HG03439 (cell line): Measurements from ENCODE around the gene CCP110.

ENCODE experiments used
- ATAC-seq: cut with Tn5 transposase; IDR thresholded peaks from one replicate; pipeline ENCODE4 v1.9.1; 2021; ENCODE audit warnings: mild to moderate bottlenecking, moderate library complexity; ENCODE audit not compliant: unreplicated experiment

Gene CCP110

DNA sequence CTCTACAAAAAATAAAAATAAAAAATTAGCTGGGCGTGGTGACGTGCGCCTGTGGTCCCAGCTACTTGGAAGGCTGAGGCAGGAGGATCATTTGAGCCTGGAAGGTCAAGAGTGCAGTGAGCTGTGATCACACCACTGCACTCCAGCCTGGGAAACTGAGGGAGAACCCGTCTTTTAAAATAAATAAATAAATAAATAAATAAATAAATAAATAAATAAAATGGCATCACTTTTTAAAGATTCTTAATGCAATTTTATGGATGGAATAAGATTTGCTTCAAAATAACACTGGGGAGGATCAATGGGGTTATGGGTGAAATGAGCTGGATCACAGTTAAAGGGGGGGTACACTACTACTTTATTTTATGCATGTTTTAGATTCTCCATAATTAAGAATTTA lies 16.8 kb upstream of the CCP110 start:
- no peak for ATAC-seq

DNA sequence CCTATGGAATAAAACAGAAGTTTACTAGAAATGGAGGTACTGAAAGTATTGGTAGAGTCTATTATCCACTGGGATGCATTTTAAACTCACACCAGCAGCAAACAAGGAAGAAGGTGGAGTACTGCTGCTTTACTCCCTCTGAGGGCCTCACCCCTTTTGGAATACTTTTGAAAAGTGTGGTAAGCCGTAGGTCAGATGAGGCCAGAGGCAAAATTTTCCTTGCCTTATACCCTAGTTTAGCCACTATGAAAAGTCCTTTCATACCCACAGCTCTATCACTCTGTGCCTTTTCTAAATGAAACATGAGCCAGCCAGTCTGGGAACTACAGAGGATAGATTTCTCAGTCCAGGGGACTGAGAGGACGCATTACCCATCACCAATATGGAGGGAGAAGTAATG lies 15.9 kb upstream of the CCP110 start:
- no peak for ATAC-seq

DNA sequence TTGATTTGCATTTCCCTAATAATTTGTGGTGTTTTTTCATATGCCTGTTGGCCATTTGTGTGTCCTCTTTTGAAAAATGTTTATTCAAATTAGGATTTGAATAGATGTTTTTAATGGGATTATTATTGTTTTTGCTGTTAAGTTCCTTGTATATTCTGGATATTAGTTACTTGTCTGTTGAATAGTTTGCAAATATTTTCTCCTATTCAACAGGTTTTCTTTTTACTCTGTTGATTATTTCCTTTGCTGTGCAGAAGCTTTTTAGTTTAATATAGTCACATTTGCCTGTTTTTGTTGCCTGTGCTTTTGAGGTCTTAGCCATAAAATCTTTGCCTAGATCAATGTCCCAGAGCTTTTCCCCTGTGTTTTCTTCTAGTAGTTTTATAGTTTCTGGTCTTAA lies 11.4 kb upstream of the CCP110 start:
- ATAC-seq, result no peak

DNA sequence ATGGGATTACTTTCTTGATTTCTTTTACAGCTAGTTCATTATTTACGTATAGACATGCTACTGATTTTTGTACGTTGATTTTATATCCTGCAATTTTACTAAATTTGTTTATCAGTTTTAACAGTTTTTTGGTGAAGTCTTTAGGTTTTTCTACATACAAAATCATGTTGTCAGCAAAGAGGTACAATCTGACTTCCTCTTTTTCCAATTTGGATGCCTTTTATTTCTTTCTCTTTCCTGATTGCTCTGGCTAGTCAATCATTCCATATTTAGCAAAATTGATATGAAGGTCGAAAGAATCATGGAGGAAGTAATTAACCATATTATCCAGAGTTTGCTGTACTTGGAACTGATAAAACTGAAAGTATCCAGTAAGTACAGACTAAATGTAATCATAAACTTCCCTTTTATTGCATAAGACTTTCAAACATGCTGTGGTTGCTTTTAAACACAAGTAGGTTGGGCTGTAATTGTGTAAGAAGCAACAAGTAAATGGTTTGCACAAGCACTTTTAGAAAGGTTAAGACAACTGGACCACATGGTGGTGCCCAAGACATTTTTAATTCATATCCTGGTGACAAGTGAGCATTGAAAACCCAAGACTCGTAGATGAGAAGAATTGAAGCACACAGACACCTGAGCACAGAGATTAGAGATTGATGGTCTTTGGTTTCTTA lies 10.2 kb upstream of the CCP110 start:
- no peak for ATAC-seq

DNA sequence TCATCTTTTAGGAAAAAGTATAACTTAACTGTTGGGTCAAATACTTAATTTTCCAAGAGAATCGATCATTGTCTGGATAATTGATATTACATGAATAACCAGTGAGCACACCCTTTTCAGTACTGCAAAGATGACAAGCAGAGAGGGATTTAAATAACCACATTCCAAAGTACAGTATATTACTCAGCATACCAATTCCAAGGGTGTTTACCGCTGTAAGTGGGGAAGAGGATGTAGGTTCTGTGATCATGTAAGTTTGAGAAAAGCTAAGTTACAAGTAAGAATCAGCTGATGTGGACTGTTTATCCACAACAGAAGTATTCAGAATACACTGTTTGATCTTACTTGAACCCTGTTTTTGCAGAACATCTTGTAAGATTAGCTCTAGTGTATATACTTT lies 8.0 kb upstream of the CCP110 start:
- no peak for ATAC-seq

DNA sequence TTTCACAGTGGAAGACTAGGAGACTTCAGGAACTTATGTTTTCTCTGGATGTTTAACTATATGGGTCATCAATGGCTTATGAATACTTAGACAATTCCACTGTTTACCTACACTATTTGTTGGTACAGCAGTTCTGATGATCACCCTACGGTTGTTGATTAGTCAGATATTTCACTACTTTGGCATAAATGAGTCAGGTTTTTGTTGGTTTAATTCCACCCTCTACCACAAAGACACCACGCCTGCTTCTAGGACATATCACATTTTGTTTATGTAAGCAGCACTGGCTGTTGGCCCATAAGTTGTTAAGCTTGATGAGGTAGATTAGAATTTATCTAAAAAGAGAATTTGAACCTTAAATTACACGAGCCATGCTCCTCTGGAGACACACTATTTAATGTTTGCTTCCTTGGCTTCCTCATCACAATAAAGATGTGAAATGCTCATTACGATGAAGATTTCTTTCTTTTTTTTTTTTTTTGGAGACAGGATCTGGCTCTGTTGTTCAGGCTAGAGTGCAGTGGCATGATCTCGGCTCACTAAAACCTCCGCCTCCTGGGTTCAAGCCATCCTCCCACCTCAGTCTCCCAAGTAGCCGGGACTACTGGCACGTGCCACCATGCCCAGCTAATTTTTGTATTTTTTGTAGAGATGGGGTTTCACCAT lies 6.2 kb upstream of the CCP110 start:
- no peak for ATAC-seq

DNA sequence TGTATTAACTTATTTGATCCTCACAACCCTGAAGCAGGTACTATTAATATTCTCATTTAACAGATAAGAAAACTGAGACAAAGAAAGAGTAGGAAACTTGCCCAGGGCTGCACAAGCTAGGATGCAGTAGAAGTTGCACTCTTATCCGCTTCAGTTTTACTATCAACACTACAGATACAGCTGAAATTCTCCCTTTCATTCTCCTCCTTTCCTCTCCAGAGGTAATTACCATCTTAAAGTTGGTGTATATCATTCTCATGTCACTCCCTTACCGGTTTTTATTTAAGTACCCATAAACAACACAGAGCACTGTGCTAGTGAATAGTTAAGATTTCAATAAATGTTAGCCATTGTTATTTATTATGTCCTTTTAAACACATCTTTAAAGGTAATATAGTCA lies 5.4 kb upstream of the CCP110 start:
- ATAC-seq, result no peak

DNA sequence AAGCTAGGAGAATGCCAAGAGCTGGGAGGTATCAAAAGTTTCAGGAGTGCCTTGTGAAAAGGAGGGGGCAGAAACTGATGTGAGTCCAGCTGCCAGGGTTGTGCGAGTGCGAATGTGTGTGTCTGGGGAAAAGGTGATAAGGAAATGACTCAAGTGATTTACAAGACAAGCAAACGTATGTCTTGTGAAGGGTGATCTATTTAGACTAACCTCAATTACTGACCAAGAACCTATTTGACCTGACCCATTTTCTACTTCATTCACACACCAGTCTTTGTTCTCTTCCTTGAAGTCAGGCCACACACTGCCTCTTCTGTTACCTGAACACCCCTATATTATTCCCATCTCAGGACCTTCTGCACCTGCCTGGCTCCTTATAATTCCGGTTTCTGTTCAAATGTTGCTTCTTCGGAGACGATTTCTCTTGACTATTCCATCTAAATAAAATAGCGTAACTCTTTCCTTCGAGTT lies 2.8 kb upstream of the CCP110 start:
- ATAC-seq, result no peak

DNA sequence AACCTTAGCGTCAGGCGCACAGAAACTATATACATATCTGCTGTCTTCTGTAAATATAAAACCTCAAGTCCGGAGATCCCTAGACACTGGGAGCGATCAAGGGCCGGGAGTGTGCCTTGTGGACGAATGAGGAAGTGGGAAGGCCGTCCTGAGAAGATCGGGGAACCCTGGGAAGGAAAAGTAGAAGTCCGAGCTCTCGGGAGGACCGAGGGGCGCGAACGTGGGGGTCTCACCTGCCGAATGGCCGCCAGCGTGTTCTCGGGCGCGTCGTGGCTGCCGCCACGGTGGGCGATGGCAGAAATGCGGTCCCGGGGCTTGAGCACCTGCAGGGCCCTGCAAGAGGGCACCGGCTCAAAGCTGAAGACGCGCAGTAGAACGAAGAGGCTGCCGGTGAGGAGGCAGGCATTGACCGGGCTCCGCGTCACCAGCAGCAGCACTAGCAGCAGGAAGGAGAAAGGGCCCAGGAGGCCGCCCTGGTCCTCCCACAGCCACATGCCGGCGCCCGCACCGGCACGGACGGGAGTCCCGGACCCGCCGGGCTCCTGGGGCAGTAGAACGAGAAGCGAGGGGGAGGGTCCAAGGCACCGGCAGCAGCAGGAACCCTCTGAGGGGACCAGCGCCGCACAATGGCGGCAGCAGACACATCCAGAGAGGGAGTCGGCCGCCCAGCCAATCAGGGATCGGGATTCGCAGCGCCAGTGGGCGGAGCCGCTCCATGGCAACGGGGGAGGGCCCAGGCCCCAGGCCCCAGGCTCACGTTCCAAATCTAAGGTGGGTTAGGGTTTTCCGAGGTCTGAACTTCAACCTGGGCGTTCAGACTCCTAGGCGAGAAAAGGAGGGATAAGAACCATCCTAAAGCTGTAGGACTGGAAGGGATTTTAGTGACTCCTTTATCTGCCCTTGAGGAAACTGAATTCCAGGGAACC lies 2.0 kb upstream of the CCP110 start, which contains the start of gene GDE1:
TSS of gene GDE1 (minus strand) at position 628 of the 926 bp plus-strand sequence. CDS start at position 494, 134 bp downstream.
- ATAC-seq, result peak; percentile 61

DNA sequence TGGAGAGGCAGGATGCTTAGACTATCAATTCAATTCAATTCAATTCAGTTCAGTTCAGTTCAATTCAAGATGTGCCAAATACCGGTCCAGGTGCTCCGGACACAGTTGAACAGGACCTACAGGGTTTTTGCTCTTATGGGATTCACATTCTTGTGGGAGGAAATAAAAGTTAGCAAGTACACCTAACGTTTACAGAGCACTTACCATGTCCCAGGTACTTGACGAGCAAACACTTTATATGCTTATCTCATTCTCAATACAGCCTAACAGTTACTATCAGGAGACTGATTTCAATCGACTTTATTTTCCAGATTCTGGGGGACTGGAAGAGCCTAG lies 1.4 kb upstream of the CCP110 start:
- ATAC-seq, result no peak

DNA sequence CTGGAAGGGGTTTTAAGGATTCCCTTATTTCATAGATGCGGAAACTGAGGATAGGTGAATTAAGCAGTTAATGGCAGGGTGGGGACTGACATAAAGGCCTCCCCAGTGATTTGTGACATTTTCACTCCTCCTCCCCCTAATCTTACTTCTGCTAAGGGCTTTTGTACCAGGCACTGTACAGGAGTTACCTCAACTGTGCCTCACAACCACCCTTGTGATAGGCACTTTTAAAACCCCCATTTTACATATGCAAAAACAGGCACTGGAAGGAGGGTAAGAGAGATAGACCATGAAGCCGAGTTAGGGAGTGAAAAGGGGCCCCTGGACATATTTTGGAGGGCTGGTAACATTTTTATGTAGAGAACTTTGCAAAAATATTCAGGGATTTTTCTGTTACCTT lies 982 bp upstream of the CCP110 start:
- ATAC-seq, result no peak

DNA sequence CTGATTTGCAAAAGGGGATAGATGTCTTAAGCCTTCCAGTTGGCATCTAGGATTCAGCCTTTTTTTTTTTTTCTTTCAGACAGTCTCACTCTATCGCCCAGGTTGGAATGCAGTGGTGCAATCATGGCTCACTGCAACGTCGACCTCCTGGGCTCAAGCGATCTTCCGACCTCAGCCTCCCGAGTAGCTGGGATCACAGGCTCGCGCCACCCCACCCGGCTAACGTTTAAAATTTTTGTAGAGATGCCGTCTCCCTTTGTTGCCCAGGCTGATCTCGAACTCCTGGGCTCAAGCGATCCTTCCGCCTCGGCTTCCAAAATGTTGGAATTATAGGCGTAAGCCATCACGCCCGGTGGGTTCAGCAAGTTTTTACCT lies 571 bp upstream of the CCP110 start:
- no peak for ATAC-seq

DNA sequence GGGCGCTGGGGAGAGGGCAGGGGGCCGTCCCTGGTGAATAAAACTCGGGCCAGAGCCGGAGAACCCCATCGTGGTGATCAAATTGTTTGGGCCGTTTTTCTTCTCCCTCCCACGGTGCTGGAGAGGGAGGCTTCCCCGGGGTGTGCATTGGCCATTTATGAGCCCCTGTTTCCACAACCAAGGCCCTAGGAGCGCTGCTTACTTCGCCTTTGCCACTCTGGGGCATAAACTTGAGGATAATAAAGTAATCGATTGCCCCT lies 544 bp downstream of the CCP110 start:
- ATAC-seq, result no peak

DNA sequence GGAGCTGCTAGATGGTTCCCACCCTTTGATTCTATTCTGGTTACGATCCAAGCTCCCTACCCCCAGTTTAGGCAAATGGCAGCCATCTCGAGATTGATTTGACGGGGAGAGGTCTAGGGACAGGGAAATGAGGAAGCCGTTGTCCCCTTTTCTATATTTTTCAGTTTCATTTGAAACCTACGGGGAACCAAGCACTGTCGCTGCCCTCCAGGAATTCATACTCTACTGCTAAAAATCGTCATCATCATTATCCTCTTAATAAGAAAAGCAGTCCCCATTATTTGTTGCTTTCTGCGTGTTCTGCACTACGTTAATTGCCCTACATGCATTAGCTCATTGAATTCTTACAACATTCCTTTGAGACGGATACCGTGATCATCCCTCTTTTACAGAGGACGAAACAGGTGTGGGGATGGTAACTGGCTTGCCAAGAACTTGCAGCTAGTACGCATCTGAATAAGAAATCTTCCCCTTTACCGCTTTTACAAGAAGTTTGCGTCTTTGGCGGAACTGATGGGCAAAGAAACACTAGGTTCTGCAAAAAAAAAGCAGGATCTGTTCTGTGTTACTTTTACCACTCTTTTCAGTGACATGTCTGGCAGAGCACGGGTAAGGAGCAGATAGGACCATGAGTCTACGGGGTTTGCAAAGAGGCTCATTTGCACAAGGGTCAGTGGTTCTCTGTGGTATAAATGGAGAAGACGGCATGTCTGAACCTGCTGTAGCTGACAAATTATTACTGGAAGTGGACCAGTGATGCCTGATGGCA lies 1.1 kb downstream of the CCP110 start:
- no peak for ATAC-seq

DNA sequence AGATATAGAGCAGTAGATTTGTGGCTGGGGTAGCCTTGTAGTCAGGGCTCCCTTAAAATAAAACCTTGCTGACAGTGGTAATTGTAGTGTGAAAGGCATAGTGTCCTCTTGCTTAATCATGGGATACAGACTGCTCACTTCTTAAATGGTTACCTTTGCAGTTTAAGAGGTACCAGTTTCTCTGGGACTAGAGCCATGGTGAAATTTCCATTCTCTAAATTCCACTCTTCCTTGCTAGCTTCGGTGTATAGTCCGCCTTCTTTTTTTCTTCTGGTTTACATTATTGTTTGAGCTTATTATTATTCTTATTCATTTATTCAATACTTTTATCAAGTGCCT lies 1.6 kb downstream of the CCP110 start:
- no peak for ATAC-seq

DNA sequence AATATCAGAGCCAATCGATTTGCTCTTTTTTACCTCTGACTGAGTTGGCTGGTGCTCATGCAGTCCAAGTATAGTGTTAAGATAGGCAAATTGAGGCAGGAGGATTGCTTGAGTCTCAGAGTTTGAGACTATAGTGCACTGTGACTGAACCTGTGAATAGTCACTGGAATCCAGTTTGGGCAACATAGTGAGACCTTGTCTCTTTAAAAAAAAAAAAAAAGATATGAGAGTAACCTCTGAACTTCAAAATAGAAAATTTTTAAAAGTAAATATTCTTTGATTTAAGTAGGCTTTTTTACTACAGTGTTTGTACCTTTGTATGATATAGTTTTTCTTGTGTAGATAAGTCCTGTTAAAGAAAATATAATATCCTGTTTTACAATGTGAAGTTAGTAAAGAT lies 3.4 kb downstream of the CCP110 start:
- ATAC-seq, result no peak

DNA sequence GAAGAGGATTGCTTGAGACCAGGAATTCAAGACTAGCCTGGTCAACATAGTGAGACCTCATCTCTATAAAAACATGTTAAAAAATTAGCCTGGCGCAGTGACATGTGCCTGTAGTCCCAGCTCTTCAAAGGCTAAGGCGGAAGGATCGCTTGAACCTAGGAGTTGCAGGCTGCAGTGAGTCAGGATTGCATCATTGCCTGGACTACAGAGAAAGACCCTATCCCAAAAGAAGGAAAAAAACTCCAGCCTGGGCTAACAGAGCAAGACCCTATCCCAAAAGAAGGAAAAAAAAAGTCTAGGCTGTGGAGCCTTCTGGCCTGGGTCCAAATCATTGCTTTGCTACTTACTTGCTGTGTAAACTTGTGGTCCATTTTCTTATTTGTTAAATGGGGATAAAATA lies 4.9 kb downstream of the CCP110 start:
- ATAC-seq, result no peak

DNA sequence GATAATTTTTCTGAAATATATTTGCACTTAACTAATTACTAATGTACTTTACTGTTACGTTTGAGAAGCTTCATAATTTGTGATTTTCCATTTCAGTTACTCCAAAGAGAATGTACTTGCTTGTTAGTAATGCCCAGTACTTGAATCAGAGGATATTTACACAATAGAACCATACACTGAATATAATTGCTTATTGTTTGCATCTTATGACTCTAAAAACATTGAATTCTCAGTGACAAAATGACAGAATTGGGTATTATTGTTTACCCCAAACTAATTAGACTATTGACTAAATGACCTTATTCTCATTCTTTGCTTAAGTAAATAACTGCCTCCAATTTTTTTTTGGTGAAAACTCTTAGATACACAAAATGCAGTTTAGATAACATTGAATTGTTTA lies 8.9 kb downstream of the CCP110 start:
- no peak for ATAC-seq

DNA sequence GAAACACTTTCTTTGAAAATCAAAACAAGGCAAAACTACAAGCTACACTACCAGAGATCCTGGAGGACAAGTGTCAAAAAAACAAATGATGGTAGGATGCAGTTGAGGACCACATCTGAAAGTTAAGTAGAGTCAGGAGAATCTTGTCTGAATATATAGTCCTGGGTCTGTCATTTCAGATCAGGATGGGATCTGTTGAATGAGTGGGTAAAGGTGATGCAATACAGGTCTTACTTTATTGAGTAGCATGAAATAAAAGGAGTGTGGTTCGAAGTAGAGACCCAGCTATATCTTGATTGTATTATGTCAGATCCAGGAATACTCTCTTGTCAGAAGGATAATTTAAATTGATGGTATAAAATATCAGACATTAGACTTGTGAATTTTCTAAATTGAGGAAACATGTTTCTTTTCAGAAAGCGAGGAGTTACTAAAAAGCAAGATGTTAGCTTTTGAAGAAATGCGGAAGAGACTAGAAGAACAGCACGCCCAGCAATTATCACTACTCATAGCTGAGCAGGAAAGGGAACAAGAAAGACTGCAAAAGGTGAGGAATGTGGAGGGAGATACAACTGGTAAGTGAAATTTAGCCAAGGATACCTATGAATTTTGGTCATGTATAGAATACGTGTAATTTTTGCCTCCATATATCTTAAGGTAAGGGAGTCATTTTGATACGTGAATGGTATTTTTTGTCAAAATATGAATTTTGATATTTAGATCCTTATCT lies 16.7 kb downstream of the CCP110 start:
- no peak for ATAC-seq

DNA sequence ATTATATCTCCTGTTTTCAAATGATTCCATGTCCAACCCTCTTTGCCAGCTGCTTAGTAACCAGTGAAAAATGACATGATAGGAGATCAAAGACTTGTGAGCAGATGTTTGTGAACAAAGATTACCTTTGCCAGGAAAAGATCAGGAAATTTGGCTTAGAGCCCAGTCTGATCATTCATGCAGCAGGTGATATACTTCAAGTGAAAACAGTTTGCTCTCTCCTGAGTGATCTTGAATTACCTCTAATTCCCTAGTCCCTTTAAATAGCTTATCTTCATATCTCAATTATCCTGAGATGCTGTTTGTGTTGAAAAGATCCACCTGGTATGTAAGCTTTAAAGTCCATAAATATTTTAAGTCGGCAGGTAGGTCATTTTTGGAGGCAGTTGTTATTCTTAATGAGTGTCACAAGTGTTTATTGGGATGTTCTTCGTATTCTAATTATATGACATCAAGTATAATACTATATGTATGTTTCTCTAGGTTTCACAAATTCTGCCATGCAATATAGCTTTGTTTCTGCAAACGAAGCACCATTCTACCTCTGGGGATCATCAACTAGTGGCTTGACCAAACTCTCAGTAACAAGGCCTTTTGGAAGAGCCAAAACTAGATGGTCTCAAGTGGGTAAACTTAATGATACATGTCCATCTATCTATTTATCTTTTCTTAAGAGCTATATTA lies 18.5 kb downstream of the CCP110 start:
- no peak for ATAC-seq
